SU-DHL-6 (cell line): Measurements from ENCODE around the gene OR8U1.

Experiments
- H2AFZ ChIP-seq: fragments of 200-600 bp; sonication (generic); 2 replicates; pipeline ENCODE4 v1.6.1; 2014; ENCODE audit warnings: low read depth, mild to moderate bottlenecking, moderate library complexity, mixed read lengths, antibody characterized with exemption, low read length; ENCODE audit not compliant: severe bottlenecking
- H3F3A ChIP-seq: fragments of 200-600 bp; shearing (Covaris generic); 2 replicates; pipeline ENCODE4 v1.6.0; 2016; ENCODE audit warnings: antibody characterized with exemption, mild to moderate bottlenecking; ENCODE audit not compliant: insufficient read depth
- H3K27ac ChIP-seq: fragments of 200-600 bp; sonication (generic); 2 replicates; pipeline ENCODE4 v1.5.1; 2016; ENCODE audit warnings: low read depth, mild to moderate bottlenecking, low read length, moderate library complexity, mixed read lengths
- H3K27me3 ChIP-seq: fragments of 200-600 bp; sonication (generic), shearing (Covaris generic); 2 replicates; pipeline ENCODE4 v1.6.0; 2014; ENCODE audit warnings: mild to moderate bottlenecking, low read length
- H3K36me3 ChIP-seq: fragments of 200-600 bp; sonication (generic); 2 replicates; pipeline ENCODE4 v1.6.1; 2014; ENCODE audit warnings: mild to moderate bottlenecking, low read length, mixed read lengths
- H3K4me2 ChIP-seq: fragments of 300-600, 200-600 bp; shearing (Covaris generic), sonication (generic); 2 replicates; pipeline ENCODE4 v1.6.0; 2014; ENCODE audit warnings: low read length, low read depth, mild to moderate bottlenecking; ENCODE audit not compliant: poor library complexity, severe bottlenecking
- H3K4me3 ChIP-seq: fragments of 200-600 bp; sonication (generic); 2 replicates; pipeline ENCODE4 v1.5.1; 2014; ENCODE audit warnings: antibody characterized with exemption, low read length, mild to moderate bottlenecking, mixed read lengths; ENCODE audit not compliant: insufficient read depth, poor library complexity, severe bottlenecking
- H3K79me2 ChIP-seq: fragments of 200-600 bp; sonication (generic); 2 replicates; pipeline ENCODE4 v1.6.1; 2014; ENCODE audit warnings: mild to moderate bottlenecking, low read length, moderate library complexity; ENCODE audit not compliant: insufficient read depth
- H3K9ac ChIP-seq: fragments of 200-600 bp; sonication (generic); 2 replicates; pipeline ENCODE4 v1.7.0; 2014; ENCODE audit warnings: mild to moderate bottlenecking, low read length
- H3K9me2 ChIP-seq: fragments of 200-600 bp; sonication (generic); replicated peaks from 2 replicates; pipeline ENCODE4 v1.6.1; 2014; ENCODE audit warnings: low read length; ENCODE audit not compliant: insufficient read depth
- H3K9me3 ChIP-seq: fragments of 200-600 bp; sonication (generic); 2 replicates; pipeline ENCODE4 v1.6.1; 2014; ENCODE audit warnings: low read length, mixed read lengths; ENCODE audit not compliant: insufficient read depth
- H4K20me1 ChIP-seq: fragments of 200-600 bp; sonication (generic); 2 replicates; pipeline ENCODE4 v1.6.1; 2014; ENCODE audit warnings: low read depth, mild to moderate bottlenecking, antibody characterized with exemption, low read length, moderate library complexity, mixed read lengths
- CTCF ChIP-seq: fragments of 200-600 bp; sonication (generic); IDR thresholded peaks from one replicate; pipeline ENCODE4 v1.5.1; 2017; ENCODE audit warnings: antibody characterized with exemption, mild to moderate bottlenecking, low read length, moderate library complexity; ENCODE audit not compliant: insufficient read depth, poor library complexity, severe bottlenecking
- EZH2phosphoT487 ChIP-seq: fragments of 200-600 bp; sonication (generic), shearing (Covaris generic); conservative IDR thresholded peaks from 2 replicates; pipeline ENCODE4 v1.6.1; 2018; ENCODE audit warnings: mild to moderate bottlenecking, antibody characterized with exemption, low read length, moderate library complexity, mixed read lengths

The OR8U1 gene

GRCh38 chr11:56375324-56375723 lies at the start of gene OR8U1:
OR8U1 (plus strand) TSS chr11:56375624; CDS start chr11:56375624, 0 bp downstream.
- no peak within 1 kb of the TSS for H3K4me3 ChIP-seq
- no peaks in the 10 kb centered on the region for H3F3A ChIP-seq
- H3K36me3 ChIP-seq = no peaks in the 10 kb centered on the region
- H4K20me1 ChIP-seq = no peaks in the 10 kb centered on the region
- H3K27ac ChIP-seq = no peak within 1 kb of the TSS
- no peak for TF ChIP-seq EZH2phosphoT487
- TF ChIP-seq CTCF = no peak
- H3K9me2 ChIP-seq = no peaks in the 10 kb centered on the region
- no peaks in the 10 kb centered on the region for H3K9me3 ChIP-seq
- no peak within 1 kb of the TSS for H3K9ac ChIP-seq
- no peaks in the 10 kb centered on the region for H3K79me2 ChIP-seq
- H3K27me3 ChIP-seq = no peaks in the 10 kb centered on the region
- no peak within 1 kb of the TSS for H3K4me2 ChIP-seq
- H2AFZ ChIP-seq = no peak within 1 kb of the TSS

- Histone ChIP-seq H3K4me3 (no peak overlapping the region), H3F3A (no peaks in the 10 kb centered on the region), H3K9me3 (no peaks in the 10 kb centered on the region), H3K27me3 (no peaks in the 10 kb centered on the region), H4K20me1 (no peaks in the 10 kb centered on the region), H3K27ac (no peak overlapping the region), H3K4me2 (no peak overlapping the region), H3K79me2 (no peaks in the 10 kb centered on the region), H3K9ac (no peak overlapping the region), H2AFZ (no peak overlapping the region), H3K9me2 (no peaks in the 10 kb centered on the region), H3K36me3 (no peaks in the 10 kb centered on the region)
- no peak for TF ChIP-seq CTCF
- no peak for TF ChIP-seq EZH2phosphoT487
These were observed 43.4 kb upstream of the OR8U1 start for GRCh38 chr11:56331861-56332491.

GRCh38 chr11:56333156-56333555 lies 42.3 kb upstream of the OR8U1 start:
- H4K20me1 ChIP-seq = no peaks in the 10 kb centered on the region
- H3K4me2 ChIP-seq = no peak overlapping the region
- H3K79me2 ChIP-seq = no peaks in the 10 kb centered on the region
- no peak overlapping the region for H3K4me3 ChIP-seq
- H3K9me3 ChIP-seq = no peaks in the 10 kb centered on the region
- no peaks in the 10 kb centered on the region for H3K36me3 ChIP-seq
- H3K27ac ChIP-seq = no peak overlapping the region
- H3K9ac ChIP-seq = no peak overlapping the region
- H3K27me3 ChIP-seq = no peaks in the 10 kb centered on the region
- H2AFZ ChIP-seq = no peak overlapping the region
- no peaks in the 10 kb centered on the region for H3F3A ChIP-seq
- TF ChIP-seq CTCF (no peak), EZH2phosphoT487 (no peak)
- no peaks in the 10 kb centered on the region for H3K9me2 ChIP-seq
